ENCODE data around the gene GPX3. TPM values are rescaled to one million over a fixed set of nuclear protein-coding genes. Genes with fewer than 3 reads are reported as not detected.
A peak's percentile ranks its signal among the peaks of the same experiment; 100 is the strongest.

The GPX3 gene
- total and polyA plus RNA-seq, 2 of the 13 experiments (the other 11 are each of a cell fraction or from before 2014, with no cell fraction given): 33.8 to 1,892 TPM

GRCh38 chr5:151004499-151004898 lies 15.9 kb upstream of the GPX3 start:
- H3K9me3 ChIP-seq (ENCODE audit: low read length): no peaks in the 10 kb centered on the region
- H3K4me3 ChIP-seq (replicated peaks in 1 of 3; ENCODE audit: insufficient read depth in 1 of 3, low read depth in 2 of 3, low read length in 3 of 3): peak overlapping the region in 2 of 3 experiments; percentile 13 to 40; a peak in 2 of 6 replicates
- intact Hi-C loops (cut with micrococcal nuclease; ENCODE audit: unreplicated experiment) (loop anchor here (10.0 kb wide), 1 partner anchor 220 kb away; the partner anchor contains the start of gene CCDC69), in situ Hi-C loops (cut with HindIII; ENCODE audit: extremely low pct_ligation_motif_present, low pct_unique_long_range_greater_than_20kb) (no loop called here)
- peak; percentile 52 for FAIRE-seq
- H3K36me3 ChIP-seq (replicated peaks in 1 of 2; ENCODE audit: control insufficient read depth in 1 of 2, insufficient read depth in 2 of 2, low read length in 2 of 2): no peaks in the 10 kb centered on the region
- H3K79me2 ChIP-seq (ENCODE audit: insufficient read depth, low read length): no peaks in the 10 kb centered on the region
- no peak overlapping the region for H2AFZ ChIP-seq (ENCODE audit: low read length)
- ATAC-seq: peak; percentile 45
- POLR2A ChIA-PET: interaction anchor here (0.8 to 3.3 kb wide), 3 partner anchors 9 to 16 kb away, joined by 3 to 31 read pairs (median 4); partner anchors contain the start of gene GPX3
- H3K27me3 ChIP-seq (ENCODE audit: control insufficient read depth in 1 of 2, insufficient read depth in 2 of 2, low read length in 2 of 2): no peaks in the 10 kb centered on the region
- no TSS peak for BruUV-seq (replicated peaks)
- 0 out of 2 replicates have a peak overlapping the region, but pooled peaks have one; percentile 28 for H3K9ac ChIP-seq (ENCODE audit: insufficient read depth, low read depth, low read length)
- WGBS (ENCODE audit: low lambda C conversion rate): 0% methylated on average over 2 of the region's 2 CpGs
- H3K4me2 ChIP-seq (ENCODE audit: low read depth, low read length): peak overlapping the region; percentile 70
- CTCF ChIA-PET (ENCODE audit: low intra/inter-chr PET ratio, low total read pairs): no interaction called here
- peaks cover 77% of the 10 kb centered on the region for H3K4me1 ChIP-seq (ENCODE audit: insufficient read depth, low read length)
- DNase-seq (ENCODE audit: low spot score): peak; percentile 75
- no peaks in the 10 kb centered on the region for H4K20me1 ChIP-seq (ENCODE audit: insufficient read depth, low read length)
- peak overlapping the region; percentile 68 for H3K27ac ChIP-seq (ENCODE audit: extremely low read length, insufficient read depth, low read length)
- TF ChIP-seq, protein P1, sequence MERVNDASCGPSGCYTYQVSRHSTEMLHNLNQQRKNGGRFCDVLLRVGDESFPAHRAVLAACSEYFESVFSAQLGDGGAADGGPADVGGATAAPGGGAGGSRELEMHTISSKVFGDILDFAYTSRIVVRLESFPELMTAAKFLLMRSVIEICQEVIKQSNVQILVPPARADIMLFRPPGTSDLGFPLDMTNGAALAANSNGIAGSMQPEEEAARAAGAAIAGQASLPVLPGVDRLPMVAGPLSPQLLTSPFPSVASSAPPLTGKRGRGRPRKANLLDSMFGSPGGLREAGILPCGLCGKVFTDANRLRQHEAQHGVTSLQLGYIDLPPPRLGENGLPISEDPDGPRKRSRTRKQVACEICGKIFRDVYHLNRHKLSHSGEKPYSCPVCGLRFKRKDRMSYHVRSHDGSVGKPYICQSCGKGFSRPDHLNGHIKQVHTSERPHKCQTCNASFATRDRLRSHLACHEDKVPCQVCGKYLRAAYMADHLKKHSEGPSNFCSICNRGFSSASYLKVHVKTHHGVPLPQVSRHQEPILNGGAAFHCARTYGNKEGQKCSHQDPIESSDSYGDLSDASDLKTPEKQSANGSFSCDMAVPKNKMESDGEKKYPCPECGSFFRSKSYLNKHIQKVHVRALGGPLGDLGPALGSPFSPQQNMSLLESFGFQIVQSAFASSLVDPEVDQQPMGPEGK (CRISPR knock-in tag; IDR thresholded peaks at IDR 0.05): no peak
- no peak for TF ChIP-seq MXI1 (IDR thresholded peaks at IDR 0.05; ENCODE audit: borderline replicate concordance, low read depth, low read length)
- TF ChIP-seq GFI1 (CRISPR knock-in tag; IDR thresholded peaks at IDR 0.05; ENCODE audit: borderline replicate concordance): no peak
- no peak for TF ChIP-seq JUND (CRISPR knock-in tag; IDR thresholded peaks at IDR 0.05)
- TF ChIP-seq KLF6 (CRISPR knock-in tag; IDR thresholded peaks at IDR 0.05): no peak
- TF ChIP-seq ZNF333 (CRISPR knock-in tag; IDR thresholded peaks at IDR 0.05; ENCODE audit: borderline replicate concordance): no peak
- TF ChIP-seq, protein P2, sequence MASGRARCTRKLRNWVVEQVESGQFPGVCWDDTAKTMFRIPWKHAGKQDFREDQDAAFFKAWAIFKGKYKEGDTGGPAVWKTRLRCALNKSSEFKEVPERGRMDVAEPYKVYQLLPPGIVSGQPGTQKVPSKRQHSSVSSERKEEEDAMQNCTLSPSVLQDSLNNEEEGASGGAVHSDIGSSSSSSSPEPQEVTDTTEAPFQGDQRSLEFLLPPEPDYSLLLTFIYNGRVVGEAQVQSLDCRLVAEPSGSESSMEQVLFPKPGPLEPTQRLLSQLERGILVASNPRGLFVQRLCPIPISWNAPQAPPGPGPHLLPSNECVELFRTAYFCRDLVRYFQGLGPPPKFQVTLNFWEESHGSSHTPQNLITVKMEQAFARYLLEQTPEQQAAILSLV (CRISPR knock-in tag; IDR thresholded peaks at IDR 0.05; ENCODE audit: borderline replicate concordance): no peak
- TF ChIP-seq KIAA2018 (CRISPR knock-in tag; IDR thresholded peaks at IDR 0.05; ENCODE audit: borderline replicate concordance): no peak
- TF ChIP-seq TP53 (CRISPR knock-in tag; conservative IDR thresholded peaks at IDR 0.05): no peak
- TF ChIP-seq ZNF891 (CRISPR knock-in tag; IDR thresholded peaks at IDR 0.05): no peak
- TF ChIP-seq MYC (CRISPR knock-in tag; IDR thresholded peaks at IDR 0.05; ENCODE audit: borderline replicate concordance): no peak
- no peak for TF ChIP-seq TBP (CRISPR knock-in tag; IDR thresholded peaks at IDR 0.05)
